GM12865 (cell line): ENCODE results near the gene IGFL4.

Source experiments
- DNase-seq: peaks from one replicate; pipeline ENCODE4 v3.0.0; 2010; ENCODE audit warnings: low read depth
- H3K4me3 ChIP-seq: 2 replicates; pipeline ENCODE4 v1.5.1; 2011; ENCODE audit warnings: mild to moderate bottlenecking, low read depth, low read length, control low read depth
- CTCF ChIP-seq: IDR thresholded peaks from 2 replicates; pipeline ENCODE4 v1.5.1; 2011; ENCODE audit warnings: low read length, control low read depth, low read depth, inconsistent platforms; ENCODE audit not compliant: insufficient read depth; ENCODE audit errors: missing control alignments

IGFL4 gene

GRCh38 chr19:46022431-46023310, 18.1 kb downstream of the IGFL4 start, which contains the start of gene PGLYRP1:
Gene PGLYRP1 (minus strand): TSS chr19:46023053. CDS start chr19:46023021, 32 bp downstream.
- DNase-seq: no peak
- H3K4me3 ChIP-seq: no peak within 1 kb of the TSS
- TF ChIP-seq CTCF: no peak

- H3K4me3 ChIP-seq: no peak overlapping the region
- TF ChIP-seq CTCF: no peak
- no peak for DNase-seq
Observed at GRCh38 chr19:46022061-46022430, 18.8 kb downstream of the IGFL4 start.

GRCh38 chr19:46021531-46022041, 19.2 kb downstream of the IGFL4 start:
- TF ChIP-seq CTCF: no peak
- DNase-seq: no peak
- H3K4me3 ChIP-seq: no peak overlapping the region

GRCh38 chr19:46020819-46021125, 20.0 kb downstream of the IGFL4 start:
- DNase-seq: no peak
- no peak overlapping the region for H3K4me3 ChIP-seq
- TF ChIP-seq CTCF: no peak

DNA sequence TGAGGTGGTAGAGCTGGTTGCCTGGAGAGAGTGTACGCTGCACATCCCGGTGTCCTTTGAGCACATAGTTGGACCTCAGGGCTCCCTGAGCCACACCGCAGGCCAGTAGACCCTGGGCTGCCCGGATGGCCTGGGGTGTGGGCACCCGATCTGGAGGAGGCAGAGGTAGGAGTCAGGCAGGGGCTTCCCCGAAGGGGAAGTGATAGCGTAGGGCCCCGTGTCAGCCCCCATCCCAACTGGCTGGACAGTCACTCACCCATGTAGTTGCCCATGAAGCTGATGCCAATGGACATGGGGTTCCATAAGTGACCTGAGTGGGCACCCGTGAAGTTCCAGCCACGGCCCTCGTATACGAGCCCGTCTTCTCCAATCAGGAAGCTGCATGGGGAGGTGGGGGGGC, 21.5 kb downstream of the IGFL4 start:
- no peak for TF ChIP-seq CTCF

DNA sequence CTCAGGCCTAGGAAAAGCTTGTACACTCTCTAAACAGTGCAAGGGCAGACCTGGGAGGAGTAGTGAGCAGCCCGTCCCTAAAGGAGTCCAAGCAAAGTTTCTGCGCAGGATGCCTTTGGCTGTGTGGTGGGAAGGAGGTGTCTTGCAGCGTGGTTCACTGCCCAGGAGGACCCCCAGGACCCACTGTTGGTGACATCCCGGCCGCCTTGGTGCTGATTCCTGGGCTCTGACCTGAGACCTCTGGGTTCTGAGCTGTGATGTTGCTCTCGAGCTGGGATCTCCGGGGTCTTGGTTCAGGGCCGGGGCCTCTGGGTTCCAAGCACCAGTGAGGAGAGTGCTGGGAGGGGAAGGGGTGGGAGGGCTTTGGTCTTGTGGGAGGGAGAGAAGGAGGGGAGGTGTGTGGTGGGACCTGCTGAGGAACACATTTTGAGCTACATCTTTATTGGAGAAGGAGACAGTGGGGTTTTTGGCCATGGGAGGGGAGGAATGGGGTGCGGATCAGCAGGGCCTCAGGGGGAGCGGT, 22.0 kb downstream of the IGFL4 start:
- no peak overlapping the region for H3K4me3 ChIP-seq
- no peak for TF ChIP-seq CTCF
- DNase-seq: no peak

More for the DNA sequence above, 21.5 kb downstream of the IGFL4 start:
- no peak overlapping the region for H3K4me3 ChIP-seq
- DNase-seq: no peak
